Dedifferentiated amniotic fluid mesenchymal stem cell (primary cell): Measurements from ENCODE around the gene EXOC4.
"Not testable (repeated sequence)": the region's sequence is repeated elsewhere in the genome, so short reads cannot be mapped to it uniquely, and the experiment has no call there.

Source experiments
- DNase-seq: peaks from one replicate; pipeline ENCODE4 v3.0.0-alpha.2; 2016; ENCODE audit errors: extremely low spot score

The EXOC4 gene

GRCh38 chr7:134070673-134071072 is 817.8 kb downstream of the EXOC4 start:
- DNase-seq, result no peak

DNA sequence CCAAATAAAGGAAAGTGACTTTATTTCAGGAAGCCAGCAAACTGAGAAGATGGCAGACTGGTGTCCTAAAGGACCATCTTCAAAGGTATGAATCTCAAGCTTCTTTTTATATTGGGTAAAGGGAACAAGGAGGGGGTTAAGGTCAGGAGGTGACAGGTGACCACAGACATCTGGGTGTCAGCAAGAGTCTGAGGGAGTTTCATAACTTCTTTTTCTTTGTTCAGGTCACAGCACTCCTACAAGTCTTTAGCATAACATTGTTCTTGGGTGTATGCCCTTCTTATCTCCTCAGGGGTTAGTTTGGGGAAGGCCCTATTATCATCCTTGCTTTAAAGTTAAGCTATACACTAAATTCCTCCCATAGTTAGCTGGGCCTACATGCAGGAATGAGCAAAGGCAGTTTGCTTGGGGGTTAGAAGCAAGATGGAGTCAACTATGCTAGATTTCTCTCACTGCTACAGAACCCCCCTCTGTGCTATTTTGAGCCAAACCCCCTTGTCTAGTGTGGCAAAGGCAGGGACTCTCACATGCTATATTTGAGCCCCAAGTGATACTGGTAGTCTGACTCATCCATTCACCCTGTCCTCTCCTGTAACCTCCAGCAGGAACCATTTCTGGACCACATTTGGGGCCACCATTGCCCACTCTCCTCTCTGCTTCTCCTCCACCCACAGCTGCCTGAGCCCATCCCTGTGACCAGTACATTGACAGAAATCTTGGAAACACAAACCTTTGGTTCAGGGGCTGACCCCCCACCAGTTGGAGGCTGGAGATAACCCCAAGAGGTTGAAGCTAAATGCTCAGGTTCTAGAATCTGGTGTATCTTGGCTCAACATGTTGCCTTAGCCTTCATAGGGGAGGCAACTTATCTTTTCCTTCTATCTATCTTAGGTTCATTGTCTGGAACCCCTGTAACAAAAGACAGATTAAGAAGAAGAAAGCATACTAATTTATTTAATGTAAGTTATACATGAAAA is 818.8 kb downstream of the EXOC4 start:
- DNase-seq, result no peak

DNA sequence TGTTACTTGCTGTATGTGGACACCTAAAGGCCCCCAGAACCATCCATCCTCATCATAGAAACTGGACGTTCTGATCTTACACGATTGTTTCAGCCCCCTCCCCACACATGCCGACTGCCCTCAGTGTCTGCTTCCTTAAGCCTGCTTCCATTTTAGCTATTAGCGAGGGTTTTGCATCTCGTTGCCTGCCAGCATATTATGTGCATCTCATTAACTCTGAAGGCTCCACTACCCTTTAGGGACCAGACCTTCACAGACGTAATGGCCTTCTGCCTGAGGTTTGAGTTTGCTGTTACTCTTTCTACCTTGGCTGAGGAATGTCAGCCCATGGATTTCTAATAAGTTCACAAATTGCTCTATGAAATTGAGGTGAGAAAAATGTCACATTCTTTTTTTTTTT is 820.4 kb downstream of the EXOC4 start:
- no peak for DNase-seq

DNA sequence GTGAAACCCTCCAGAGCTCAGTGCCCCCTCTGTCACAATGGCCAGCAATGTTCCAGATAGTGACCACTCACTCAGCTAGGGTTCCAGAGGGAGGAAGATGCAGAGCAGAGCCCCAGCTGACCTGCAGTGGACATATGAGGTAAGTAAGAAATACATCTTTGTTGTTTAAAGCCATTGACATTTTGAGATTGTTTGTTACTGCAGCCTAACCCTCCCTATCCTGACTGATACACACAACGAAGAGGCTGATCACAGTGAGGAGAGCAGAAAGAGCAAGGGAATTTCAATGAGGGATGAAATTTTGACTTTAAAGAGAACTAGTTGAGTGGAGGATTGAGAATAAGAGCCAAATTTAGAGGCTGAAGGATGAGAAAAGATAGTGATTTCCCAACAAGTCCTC is 822.9 kb downstream of the EXOC4 start:
- no peak for DNase-seq

DNA sequence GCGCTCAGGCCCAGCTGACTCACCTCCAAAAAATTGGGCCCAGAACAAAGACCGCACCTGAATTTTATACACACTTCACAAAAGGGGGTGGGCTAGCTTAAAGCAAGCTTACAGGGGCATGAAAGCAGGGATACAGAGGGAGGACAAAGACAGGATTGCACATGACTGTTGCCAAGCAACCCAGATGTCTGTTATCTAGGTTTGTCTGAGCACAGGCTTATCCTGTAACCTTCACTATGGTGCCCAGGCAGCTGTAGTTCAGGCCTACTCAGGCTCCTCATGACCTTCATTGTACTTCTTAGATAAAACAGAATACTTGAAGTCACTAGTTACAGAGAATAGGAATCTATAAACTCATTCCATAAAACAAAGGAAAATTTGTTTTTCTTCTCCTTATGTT is 824.7 kb downstream of the EXOC4 start:
- not testable (repeated sequence) for DNase-seq

- DNase-seq, result no peak
Measured at GRCh38 chr7:134078991-134079390, 826.1 kb downstream of the EXOC4 start.

DNA sequence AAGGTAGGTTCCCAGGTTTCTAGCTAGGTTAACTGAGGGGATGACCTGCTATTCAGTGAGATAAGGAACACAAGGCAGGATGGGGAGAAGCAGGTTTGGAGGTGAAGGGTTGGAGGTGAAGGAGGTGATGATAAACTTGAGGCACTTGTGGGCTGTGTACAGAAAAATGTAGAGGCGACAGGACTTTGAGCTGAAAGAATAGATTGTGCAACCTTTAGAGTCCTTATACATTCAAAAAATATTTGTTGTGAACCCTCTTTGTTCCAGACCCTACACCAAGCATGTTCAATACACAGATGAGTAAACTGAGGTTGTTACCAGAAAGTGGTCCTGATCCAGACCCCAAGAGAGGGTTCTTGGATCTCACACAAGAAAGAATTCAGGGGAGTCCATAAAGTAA is 828.8 kb downstream of the EXOC4 start:
- DNase-seq, result no peak

DNA sequence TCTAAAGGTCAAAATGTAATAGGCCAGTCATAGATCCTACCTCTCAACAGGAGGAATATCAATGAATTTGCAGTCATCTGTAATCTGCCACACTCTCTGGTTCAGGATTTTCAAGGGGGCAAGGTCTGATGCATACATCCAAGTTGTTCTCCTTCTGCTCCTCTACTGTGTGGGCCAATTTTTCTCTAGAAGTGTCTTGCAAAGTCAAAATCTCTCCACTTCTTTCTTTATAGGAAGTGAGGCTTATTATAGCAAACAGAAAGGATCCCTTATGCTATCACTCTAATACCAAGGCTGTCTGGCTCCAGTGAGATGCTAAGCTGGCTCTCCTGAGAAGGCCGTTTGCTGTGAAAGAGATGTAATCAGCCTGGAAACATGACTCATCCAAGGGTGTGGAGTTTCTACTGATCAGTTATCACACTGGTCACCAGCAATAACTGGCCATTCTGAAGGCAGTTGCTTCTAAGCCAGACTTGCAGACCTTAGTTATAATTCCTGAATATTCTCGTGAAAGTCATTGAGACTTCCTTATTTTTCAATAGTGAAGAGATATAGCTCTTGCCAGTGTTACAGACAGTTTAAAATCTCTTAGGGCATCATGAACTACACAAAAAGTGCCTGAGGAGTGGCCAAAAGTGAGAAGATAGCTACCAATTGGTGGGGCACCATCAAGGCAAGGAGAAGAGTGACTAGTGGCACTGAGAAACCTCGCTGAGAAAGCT is 831.0 kb downstream of the EXOC4 start:
- no peak for DNase-seq

DNA sequence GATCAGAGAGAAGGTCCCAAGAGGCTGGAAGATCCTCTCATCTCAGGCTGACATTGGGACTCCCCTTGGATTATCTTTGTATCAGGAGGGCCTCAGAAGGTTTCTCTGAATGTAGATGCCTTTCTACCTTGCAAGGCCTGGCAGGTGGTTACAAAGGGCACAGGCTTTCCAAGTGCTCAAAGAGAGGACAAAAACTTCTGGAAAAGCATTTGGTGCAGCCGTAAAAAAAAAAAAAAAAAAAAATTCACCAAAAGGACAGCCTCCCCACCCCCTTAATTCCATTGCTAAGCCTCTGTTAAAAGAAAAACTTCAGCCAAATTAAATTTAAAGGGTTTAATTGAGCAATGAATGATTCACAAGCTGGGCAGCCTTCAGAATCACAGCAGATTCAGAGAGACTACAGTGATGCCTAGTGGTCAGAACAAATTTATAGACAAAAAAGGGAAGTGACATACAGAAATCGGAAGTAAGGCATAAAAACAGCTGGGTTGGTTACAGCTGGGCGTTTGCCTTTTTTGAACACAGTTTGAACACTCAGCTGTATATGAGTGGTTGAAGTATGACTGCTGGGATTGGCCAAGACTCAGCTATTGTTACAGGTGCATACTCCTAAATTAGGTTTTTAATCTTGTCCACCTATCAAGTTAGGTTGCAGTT is 831.7 kb downstream of the EXOC4 start:
- DNase-seq, result no peak

GRCh38 chr7:134085311-134085710 is 832.4 kb downstream of the EXOC4 start:
- no peak for DNase-seq

GRCh38 chr7:134086998-134087735 is 834.3 kb downstream of the EXOC4 start:
- no peak for DNase-seq

DNA sequence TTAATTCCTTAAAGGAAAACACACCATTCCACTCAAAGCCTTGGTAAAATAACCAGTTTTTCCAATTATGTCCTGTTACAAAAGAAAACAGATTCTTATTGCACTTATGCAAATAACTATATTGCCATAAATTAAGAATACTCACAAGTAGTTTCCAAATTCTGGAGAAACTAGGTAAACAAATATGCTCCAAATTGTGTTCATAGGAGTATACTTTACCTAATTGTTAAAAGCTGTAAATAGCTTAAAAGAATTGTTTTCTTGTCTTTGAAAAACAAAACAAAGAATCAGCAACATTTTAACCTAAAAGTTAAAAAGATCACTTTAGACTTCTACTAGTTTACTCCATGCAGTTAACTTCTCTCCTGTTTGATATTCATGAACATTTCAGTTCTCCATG is 835.3 kb downstream of the EXOC4 start:
- no peak for DNase-seq

DNA sequence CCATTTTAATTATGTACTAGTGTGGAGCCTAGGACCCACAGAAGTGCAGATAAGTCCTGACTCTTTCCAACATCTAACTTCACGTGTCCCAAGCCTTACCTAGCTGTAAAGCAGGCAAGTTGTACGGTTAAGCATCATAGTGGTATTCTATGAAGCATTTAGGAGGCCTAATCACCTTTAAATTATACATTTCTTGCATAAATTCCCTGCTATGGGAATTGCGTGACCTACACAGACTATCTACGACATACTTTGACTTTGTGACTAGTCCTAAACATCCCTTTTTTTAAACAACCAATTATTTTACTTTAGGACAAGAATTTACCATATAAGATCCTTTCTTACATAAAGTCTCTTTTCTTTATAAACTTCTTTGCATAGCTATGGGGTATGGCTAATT is 836.6 kb downstream of the EXOC4 start:
- DNase-seq, result no peak

DNA sequence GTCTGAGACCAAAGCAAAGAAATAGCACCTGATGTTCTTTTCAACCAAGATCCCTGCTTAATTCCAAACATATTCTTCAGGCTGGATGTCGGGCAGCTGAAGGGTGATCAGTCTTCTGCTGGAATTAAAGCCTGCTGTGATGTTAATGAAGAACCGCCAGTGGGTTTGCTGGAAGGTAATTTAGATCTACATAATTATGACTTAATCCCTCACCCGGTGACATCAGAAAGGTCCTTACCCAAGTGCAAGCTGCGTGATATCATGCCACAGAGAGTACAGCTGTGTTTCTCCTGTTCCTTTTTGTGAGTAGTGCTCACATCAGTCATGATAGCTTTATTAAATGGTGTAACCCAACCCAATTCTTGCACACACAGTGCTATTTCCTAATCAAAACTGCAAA is 845.2 kb downstream of the EXOC4 start:
- DNase-seq, result no peak

DNA sequence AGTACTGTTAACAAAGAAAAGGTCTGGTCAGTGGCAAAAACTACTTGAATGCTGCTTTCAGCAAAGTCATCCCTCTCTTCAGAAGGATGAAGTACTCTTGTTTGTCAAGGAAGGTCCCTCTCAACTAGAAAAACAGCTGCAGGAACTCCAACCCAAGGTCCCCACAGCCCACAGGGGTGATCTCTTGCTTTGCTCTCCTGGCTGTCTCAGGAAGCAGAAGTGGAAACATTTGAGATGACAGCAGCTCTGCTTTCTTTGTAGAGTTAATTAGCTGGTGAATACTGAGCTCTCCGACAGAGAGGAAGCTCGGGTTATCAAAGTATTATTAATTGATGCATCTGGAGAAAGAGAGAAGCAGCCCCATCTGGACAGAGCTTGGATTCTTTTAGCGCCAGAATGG is 848.8 kb downstream of the EXOC4 start:
- DNase-seq, result no peak

DNA sequence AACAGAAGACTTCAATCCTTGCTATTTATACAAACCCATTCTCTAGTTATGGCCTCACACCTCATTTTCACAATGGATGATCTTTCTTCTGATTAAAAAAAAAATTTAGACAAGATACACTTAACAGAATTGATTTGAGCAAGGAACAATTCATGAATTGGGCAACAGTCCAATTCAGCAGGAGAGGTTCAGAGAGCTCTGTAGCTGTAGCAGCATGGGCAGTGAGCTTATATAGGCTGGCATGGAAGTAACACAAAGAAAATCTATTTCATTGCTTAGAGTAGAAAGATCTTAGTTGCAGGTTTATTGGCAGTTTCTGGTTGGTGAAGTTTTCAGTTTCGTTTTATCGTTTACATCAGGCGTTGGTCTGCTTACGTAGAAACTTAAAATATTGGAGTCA is 851.3 kb downstream of the EXOC4 start:
- DNase-seq, result no peak

- no peak for DNase-seq
Measured at GRCh38 chr7:134105841-134106240, 853.0 kb downstream of the EXOC4 start.

GRCh38 chr7:134108802-134109201 is 855.9 kb downstream of the EXOC4 start:
- DNase-seq, result no peak

DNA sequence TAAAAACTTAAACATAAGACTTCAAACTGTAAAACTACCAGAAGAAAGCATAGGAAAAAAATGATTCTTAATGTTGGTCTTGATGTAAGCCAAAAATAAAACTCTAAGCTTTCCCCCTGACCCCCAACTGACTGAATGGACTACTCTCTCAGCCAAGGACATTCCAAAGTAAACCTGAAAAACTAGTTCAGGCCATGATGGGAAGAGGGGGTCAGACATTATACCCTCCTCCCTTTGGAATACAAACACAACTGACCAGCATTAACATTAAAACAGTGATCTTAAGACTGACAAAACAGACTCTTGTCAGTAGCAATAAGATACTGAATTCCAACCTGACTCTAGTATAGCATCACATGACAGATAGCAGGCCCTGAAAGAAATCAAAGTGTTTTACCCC is 860.8 kb downstream of the EXOC4 start:
- no peak for DNase-seq

DNA sequence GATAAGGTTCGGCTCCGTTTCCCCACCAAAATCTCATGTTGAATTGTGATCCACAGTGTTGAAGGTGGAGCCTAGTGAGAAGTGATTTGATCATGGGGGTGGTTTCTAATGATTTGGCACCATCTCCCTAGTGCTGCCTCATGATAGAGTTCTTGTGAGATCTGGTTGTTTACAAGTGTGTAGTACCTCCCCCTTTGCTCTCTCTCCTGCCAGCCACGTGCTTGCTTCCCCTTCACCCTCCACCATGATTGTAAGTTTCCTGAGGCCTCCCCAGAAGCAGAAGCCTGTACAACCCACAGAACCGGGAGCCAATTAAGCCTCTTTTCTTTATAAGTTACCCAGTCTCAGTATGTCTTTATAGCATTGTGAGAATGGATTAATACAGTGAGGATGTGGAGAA is 862.1 kb downstream of the EXOC4 start:
- DNase-seq, result no peak
